Endodermal cell (in vitro differentiated cells): ENCODE data around the gene FBXW9. TPM values are rescaled to one million over a fixed set of nuclear protein-coding genes. Genes with fewer than 3 reads are reported as not detected.

Source experiments
- DNase-seq: peaks from one replicate; pipeline ENCODE4 v3.0.0-alpha.2; 2017
- H3K27ac ChIP-seq: 2 replicates; pipeline ENCODE4 v1.5.1; 2013; ENCODE audit warnings: mild to moderate bottlenecking, low read depth, low read length, moderate library complexity
- H3K27me3 ChIP-seq: 2 replicates; pipeline ENCODE4 v1.6.1; 2013; ENCODE audit warnings: mild to moderate bottlenecking, low read length, moderate library complexity; ENCODE audit not compliant: insufficient read depth, control insufficient read depth, poor library complexity, severe bottlenecking
- H3K36me3 ChIP-seq: 2 replicates; pipeline ENCODE4 v1.7.0; 2013; ENCODE audit warnings: mild to moderate bottlenecking, low read length, moderate library complexity; ENCODE audit not compliant: control insufficient read depth, insufficient read depth
- H3K4me1 ChIP-seq: one replicate; pipeline ENCODE4 v1.7.0; 2013; ENCODE audit warnings: low read length; ENCODE audit not compliant: control insufficient read depth, insufficient read depth
- H3K4me3 ChIP-seq: 2 replicates; pipeline ENCODE4 v1.5.1; 2013; ENCODE audit warnings: mild to moderate bottlenecking, low read length, moderate library complexity
- H3K9ac ChIP-seq: 2 replicates; pipeline ENCODE4 v1.6.1; 2013; ENCODE audit warnings: mild to moderate bottlenecking, low read length, moderate library complexity; ENCODE audit not compliant: poor library complexity, severe bottlenecking; ENCODE audit errors: extremely low read depth
- H3K9me3 ChIP-seq: 2 replicates; pipeline ENCODE4 v1.6.1; 2013; ENCODE audit warnings: mild to moderate bottlenecking, low read length, moderate library complexity; ENCODE audit not compliant: control insufficient read depth
- H3K27ac Mint-ChIP-seq: 2 replicates; pipeline ENCODE4 v1.8.0; 2020; ENCODE audit warnings: mixed read lengths
- H3K27me3 Mint-ChIP-seq: 2 replicates; pipeline ENCODE4 v1.8.0; 2021; ENCODE audit warnings: mild to moderate bottlenecking, mixed read lengths; ENCODE audit not compliant: insufficient read depth
- H3K36me3 Mint-ChIP-seq: 2 replicates; pipeline ENCODE4 v1.8.0; 2020; ENCODE audit warnings: low read depth, mixed read lengths
- H3K4me1 Mint-ChIP-seq: 2 replicates; pipeline ENCODE4 v1.8.0; 2020; ENCODE audit warnings: mixed read lengths
- H3K4me3 Mint-ChIP-seq: 2 replicates; pipeline ENCODE4 v1.8.0; 2020; ENCODE audit warnings: mild to moderate bottlenecking, moderate library complexity, mixed read lengths
- H3K9me3 Mint-ChIP-seq: 2 replicates; pipeline ENCODE4 v1.8.0; 2020; ENCODE audit warnings: mild to moderate bottlenecking, mixed read lengths
- CTCF ChIP-seq: fragments of 200-600 bp; sonication (generic); conservative IDR thresholded peaks from 2 replicates; pipeline ENCODE4 v1.5.0; 2021; ENCODE audit warnings: antibody characterized with exemption, mild to moderate bottlenecking
- WGBS, 2 experiments: methylation state at CpG; one replicate each; pipeline versions ENCODE4 v1.1.5 to v1.1.7; 2013; ENCODE audit warnings: missing lambda C conversion rate in 2 of 2, mixed read lengths in 1 of 2; ENCODE audit not compliant: insufficient coverage in 1 of 2, insufficient read length in 1 of 2; 5-methylcytosine and 5-hydroxymethylcytosine counted together
- total RNA-seq, 2 donors: library from RNA; stranded (reverse); fragmentation: NEBNext Ultra II Directional in 1 of 2; extraction: Animal tissue kit (Norgen Biotek cat#: 25700) in 1 of 2; gene quantifications; 2 replicates in 1 of 2; 3 replicates in 1 of 2; pipeline ENCODE4 v1.2.1, GENCODE V29; 2021

The FBXW9 gene
- total RNA-seq, 2 donors from 2014 or later: 12.6 to 14.7 TPM

DNA sequence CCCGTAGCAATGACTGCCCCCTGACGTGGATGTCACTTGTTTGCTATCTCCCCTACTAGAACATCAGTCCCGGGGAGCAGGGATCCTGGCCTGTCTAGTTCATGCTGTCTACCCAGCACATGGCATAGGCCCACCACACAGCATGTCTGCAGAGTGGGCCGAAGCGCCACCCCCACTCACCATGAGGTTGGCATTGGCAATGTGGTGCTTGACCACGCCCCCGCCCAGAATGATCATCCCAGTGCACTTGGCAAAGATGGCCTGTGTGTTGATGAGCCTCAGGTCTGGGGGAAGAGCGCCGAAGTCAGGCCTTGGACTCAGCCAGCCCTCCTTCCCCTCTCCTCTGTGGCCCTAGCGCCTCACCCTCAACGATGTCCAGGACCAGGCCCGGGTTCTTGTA is 19.5 kb downstream of the FBXW9 start:
- peaks cover 72% of the 10 kb centered on the region for H3K36me3 Mint-ChIP-seq

GRCh38 chr19:12676384-12676792 is 20.0 kb downstream of the FBXW9 start:
- Mint-ChIP-seq H3K36me3 (peaks cover 74% of the 10 kb centered on the region), H3K27ac (peak overlapping the region; percentile 67), H3K9me3 (no peaks in the 10 kb centered on the region), H3K27me3 (no peaks in the 10 kb centered on the region), H3K4me3 (no peak overlapping the region), H3K4me1 (peaks cover 4% of the 10 kb centered on the region)
- no peak overlapping the region for H3K9ac ChIP-seq
- no peaks in the 10 kb centered on the region for H3K9me3 ChIP-seq
- H3K4me3 ChIP-seq: no peak overlapping the region
- WGBS, 2 experiments: 0 to 34% methylated on average over 1 to 4 of the region's 4 CpGs
- H3K27me3 ChIP-seq: no peaks in the 10 kb centered on the region
- H3K27ac ChIP-seq: no peak overlapping the region
- TF ChIP-seq CTCF: peak; percentile 92
- DNase-seq: peak; percentile 99
- peaks cover 77% of the 10 kb centered on the region for H3K36me3 ChIP-seq
- H3K4me1 ChIP-seq: no peaks in the 10 kb centered on the region

More for the DNA sequence above, 19.5 kb downstream of the FBXW9 start:
- Mint-ChIP-seq H3K4me3 (no peak overlapping the region), H3K27ac (no peak overlapping the region), H3K4me1 (peaks cover 4% of the 10 kb centered on the region), H3K27me3 (no peaks in the 10 kb centered on the region), H3K9me3 (no peaks in the 10 kb centered on the region)
- peaks cover 73% of the 10 kb centered on the region for H3K36me3 ChIP-seq
- no peak overlapping the region for H3K4me3 ChIP-seq
- WGBS, 2 experiments: 96 to 100% methylated on average over 1 to 12 of the region's 12 CpGs
- no peaks in the 10 kb centered on the region for H3K27me3 ChIP-seq
- no peak for TF ChIP-seq CTCF
- no peak overlapping the region for H3K27ac ChIP-seq
- no peaks in the 10 kb centered on the region for H3K9me3 ChIP-seq
- no peak overlapping the region for H3K9ac ChIP-seq
- H3K4me1 ChIP-seq: no peaks in the 10 kb centered on the region
- DNase-seq: no peak

- Histone ChIP-seq H3K27ac (no peak overlapping the region), H3K4me3 (no peak overlapping the region), H3K36me3 (peaks cover 77% of the 10 kb centered on the region), H3K9me3 (no peaks in the 10 kb centered on the region), H3K27me3 (no peaks in the 10 kb centered on the region), H3K9ac (no peak overlapping the region), H3K4me1 (no peaks in the 10 kb centered on the region)
- no peak overlapping the region for H3K4me3 Mint-ChIP-seq
- peaks cover 72% of the 10 kb centered on the region for H3K36me3 Mint-ChIP-seq
- no peaks in the 10 kb centered on the region for H3K27me3 Mint-ChIP-seq
- peaks cover 1% of the 10 kb centered on the region for H3K4me1 Mint-ChIP-seq
- whole genome bisulfite sequencing, 2 experiments: 92 to 95% methylated on average over 13 to 15 of the region's 15 CpGs
- no peaks in the 10 kb centered on the region for H3K9me3 Mint-ChIP-seq
- no peak for TF ChIP-seq CTCF
- no peak for DNase-seq
- peak overlapping the region; percentile 67 for H3K27ac Mint-ChIP-seq
These were observed 20.5 kb downstream of the FBXW9 start for GRCh38 chr19:12675940-12676339.
